ENCODE measurements around the gene IFIT3.
"Not testable (repeated sequence)": the region's sequence is repeated elsewhere in the genome, so short reads cannot be mapped to it uniquely, and the experiment has no call there.

IFIT3 gene

GRCh38 chr10:89307269-89307577 lies 20.6 kb upstream of the IFIT3 start:
- Histone ChIP-seq H3K9me3 (ENCODE audit: low read length) (no peaks in the 10 kb centered on the region), H3K4me1 (ENCODE audit: insufficient read depth, low read length) (peaks cover 3% of the 10 kb centered on the region), H3K27me3 (ENCODE audit: insufficient read depth, low read length) (no peaks in the 10 kb centered on the region), H2AFZ (ENCODE audit: low read depth, low read length) (no peak overlapping the region), H3K36me3 (ENCODE audit: insufficient read depth, low read length) (no peaks in the 10 kb centered on the region), H3K4me3 (ENCODE audit: low read length) (no peak overlapping the region)

GRCh38 chr10:89308266-89308665 lies 19.5 kb upstream of the IFIT3 start:
- H3K36me3 ChIP-seq (ENCODE audit: insufficient read depth, low read length): no peaks in the 10 kb centered on the region
- peaks cover 3% of the 10 kb centered on the region for H3K4me1 ChIP-seq (ENCODE audit: insufficient read depth, low read length)
- no peak overlapping the region for H2AFZ ChIP-seq (ENCODE audit: low read depth, low read length)
- H3K4me3 ChIP-seq (ENCODE audit: low read length): no peak overlapping the region
- H3K27me3 ChIP-seq (ENCODE audit: insufficient read depth, low read length): no peaks in the 10 kb centered on the region
- H3K9me3 ChIP-seq (ENCODE audit: low read length): no peaks in the 10 kb centered on the region

GRCh38 chr10:89308736-89309135 lies 19.1 kb upstream of the IFIT3 start:
- Histone ChIP-seq H3K36me3 (ENCODE audit: insufficient read depth, low read length) (no peaks in the 10 kb centered on the region), H3K27me3 (ENCODE audit: insufficient read depth, low read length) (no peaks in the 10 kb centered on the region), H3K9me3 (ENCODE audit: low read length) (no peaks in the 10 kb centered on the region), H2AFZ (ENCODE audit: low read depth, low read length) (no peak overlapping the region), H3K4me3 (ENCODE audit: low read length) (no peak overlapping the region), H3K4me1 (ENCODE audit: insufficient read depth, low read length) (peaks cover 3% of the 10 kb centered on the region)

- Histone ChIP-seq H3K4me3 (ENCODE audit: low read length) (no peak overlapping the region), H2AFZ (ENCODE audit: low read depth, low read length) (no peak overlapping the region), H3K36me3 (ENCODE audit: insufficient read depth, low read length) (no peaks in the 10 kb centered on the region), H3K4me1 (ENCODE audit: insufficient read depth, low read length) (peaks cover 3% of the 10 kb centered on the region), H3K9me3 (ENCODE audit: low read length) (no peaks in the 10 kb centered on the region), H3K27me3 (ENCODE audit: insufficient read depth, low read length) (no peaks in the 10 kb centered on the region)
Measured at GRCh38 chr10:89309156-89310055, 18.4 kb upstream of the IFIT3 start.

- Histone ChIP-seq H3K4me3 (ENCODE audit: low read length) (no peak overlapping the region), H2AFZ (ENCODE audit: low read depth, low read length) (no peak overlapping the region), H3K27me3 (ENCODE audit: insufficient read depth, low read length) (no peaks in the 10 kb centered on the region), H3K9me3 (ENCODE audit: low read length) (no peaks in the 10 kb centered on the region), H3K36me3 (ENCODE audit: insufficient read depth, low read length) (no peaks in the 10 kb centered on the region), H3K4me1 (ENCODE audit: insufficient read depth, low read length) (peaks cover 5% of the 10 kb centered on the region)
Measured at GRCh38 chr10:89310056-89310893, 17.5 kb upstream of the IFIT3 start.

- H3K4me1 ChIP-seq (ENCODE audit: insufficient read depth, low read length): peaks cover 2% of the 10 kb centered on the region
- H2AFZ ChIP-seq (ENCODE audit: low read depth, low read length): no peak overlapping the region
- no peaks in the 10 kb centered on the region for H3K36me3 ChIP-seq (ENCODE audit: insufficient read depth, low read length)
- H3K9me3 ChIP-seq (ENCODE audit: low read length): no peaks in the 10 kb centered on the region
- no peaks in the 10 kb centered on the region for H3K27me3 ChIP-seq (ENCODE audit: insufficient read depth, low read length)
- no peak overlapping the region for H3K4me3 ChIP-seq (ENCODE audit: low read length)
Measured at GRCh38 chr10:89312973-89313372, 14.8 kb upstream of the IFIT3 start.

- no peaks in the 10 kb centered on the region for H3K27me3 ChIP-seq (ENCODE audit: insufficient read depth, low read length)
- no peak overlapping the region for H3K4me3 ChIP-seq (ENCODE audit: low read length)
Measured at GRCh38 chr10:89314676-89315075, 13.1 kb upstream of the IFIT3 start.

GRCh38 chr10:89318047-89318446 lies 9.8 kb upstream of the IFIT3 start:
- H3K4me3 ChIP-seq (ENCODE audit: low read length); H3K9me3 ChIP-seq (ENCODE audit: low read length); H3K27me3 ChIP-seq (ENCODE audit: insufficient read depth, low read length); H3K4me1 ChIP-seq (ENCODE audit: insufficient read depth, low read length); H2AFZ ChIP-seq (ENCODE audit: low read depth, low read length); H3K36me3 ChIP-seq (ENCODE audit: insufficient read depth, low read length): not testable (repeated sequence)

More at GRCh38 chr10:89314676-89315075, 13.1 kb upstream of the IFIT3 start:
- Histone ChIP-seq H3K9me3 (ENCODE audit: low read length) (no peaks in the 10 kb centered on the region), H3K36me3 (ENCODE audit: insufficient read depth, low read length) (no peaks in the 10 kb centered on the region), H2AFZ (ENCODE audit: low read depth, low read length) (no peak overlapping the region), H3K4me1 (ENCODE audit: insufficient read depth, low read length) (peaks cover 2% of the 10 kb centered on the region)

- not testable (repeated sequence) for H3K27me3 ChIP-seq (ENCODE audit: insufficient read depth, low read length); H2AFZ ChIP-seq (ENCODE audit: low read depth, low read length); H3K36me3 ChIP-seq (ENCODE audit: insufficient read depth, low read length); H3K9me3 ChIP-seq (ENCODE audit: low read length); H3K4me3 ChIP-seq (ENCODE audit: low read length)
- H3K4me1 ChIP-seq (ENCODE audit: insufficient read depth, low read length): peaks cover 20% of the 10 kb centered on the region
Measured at GRCh38 chr10:89325081-89325480, 2.7 kb upstream of the IFIT3 start.

- H3K36me3 ChIP-seq (ENCODE audit: insufficient read depth, low read length); H3K27me3 ChIP-seq (ENCODE audit: insufficient read depth, low read length); H2AFZ ChIP-seq (ENCODE audit: low read depth, low read length); H3K9me3 ChIP-seq (ENCODE audit: low read length); H3K4me3 ChIP-seq (ENCODE audit: low read length): not testable (repeated sequence)
- H3K4me1 ChIP-seq (ENCODE audit: insufficient read depth, low read length): peaks cover 20% of the 10 kb centered on the region
Measured at GRCh38 chr10:89325856-89326255, 1.9 kb upstream of the IFIT3 start.

- Histone ChIP-seq H3K9me3 (ENCODE audit: low read length) (no peaks in the 10 kb centered on the region), H3K27me3 (ENCODE audit: insufficient read depth, low read length) (no peaks in the 10 kb centered on the region), H2AFZ (ENCODE audit: low read depth, low read length) (no peak overlapping the region), H3K4me1 (ENCODE audit: insufficient read depth, low read length) (peaks cover 29% of the 10 kb centered on the region), H3K4me3 (ENCODE audit: low read length) (no peak overlapping the region), H3K36me3 (ENCODE audit: insufficient read depth, low read length) (no peaks in the 10 kb centered on the region)
Measured at GRCh38 chr10:89329151-89329550, 1.4 kb downstream of the IFIT3 start.

- not testable (repeated sequence) for H2AFZ ChIP-seq (ENCODE audit: low read depth, low read length); H3K9me3 ChIP-seq (ENCODE audit: low read length); H3K36me3 ChIP-seq (ENCODE audit: insufficient read depth, low read length); H3K4me3 ChIP-seq (ENCODE audit: low read length); H3K27me3 ChIP-seq (ENCODE audit: insufficient read depth, low read length)
- H3K4me1 ChIP-seq (ENCODE audit: insufficient read depth, low read length): peaks cover 29% of the 10 kb centered on the region
Measured at GRCh38 chr10:89330014-89330413, 2.2 kb downstream of the IFIT3 start.

GRCh38 chr10:89330537-89331212 lies 2.9 kb downstream of the IFIT3 start:
- Histone ChIP-seq H3K4me1 (ENCODE audit: insufficient read depth, low read length) (peaks cover 29% of the 10 kb centered on the region), H3K9me3 (ENCODE audit: low read length) (no peaks in the 10 kb centered on the region), H2AFZ (ENCODE audit: low read depth, low read length) (no peak overlapping the region), H3K27me3 (ENCODE audit: insufficient read depth, low read length) (no peaks in the 10 kb centered on the region), H3K4me3 (ENCODE audit: low read length) (no peak overlapping the region), H3K36me3 (ENCODE audit: insufficient read depth, low read length) (no peaks in the 10 kb centered on the region)
